ENCODE results near the gene PHF11.

PHF11 gene

DNA sequence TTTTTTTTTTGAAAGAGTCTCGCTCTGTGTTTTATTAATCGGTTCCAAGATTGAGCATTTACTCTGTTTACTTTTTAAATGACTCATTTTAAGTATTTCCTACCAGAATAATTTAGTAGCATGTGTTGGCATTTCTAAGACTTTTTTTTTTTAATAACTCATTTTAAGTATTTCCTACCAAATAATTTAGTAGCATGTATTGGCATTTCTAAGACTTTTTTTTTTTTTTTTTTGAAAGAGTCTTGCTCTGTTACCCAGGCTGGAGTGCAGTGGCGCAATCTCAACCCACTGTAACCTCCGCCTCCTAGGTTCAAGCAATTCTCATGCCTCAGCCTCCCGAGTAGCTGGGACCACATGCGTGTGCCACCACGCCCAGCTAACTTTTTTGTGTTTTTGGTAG lies 38.5 kb upstream of the PHF11 start:
- H3K4me1 ChIP-seq (ENCODE audit: insufficient read depth, poor library complexity, severe bottlenecking) = peaks cover 7% of the 10 kb centered on the region
- no peak overlapping the region for H3K27ac ChIP-seq (ENCODE audit: poor library complexity, severe bottlenecking)
- H3K36me3 ChIP-seq (ENCODE audit: low read depth) = peaks cover 12% of the 10 kb centered on the region
- no peaks in the 10 kb centered on the region for H3K27me3 ChIP-seq (ENCODE audit: insufficient read depth, poor library complexity, severe bottlenecking)
- no peak for DNase-seq (ENCODE audit: low spot score)
- no peak for ATAC-seq (ENCODE audit: low read depth)
- no peak overlapping the region for H3K4me3 ChIP-seq (ENCODE audit: severe bottlenecking)
- no peaks in the 10 kb centered on the region for H3K9me3 ChIP-seq (ENCODE audit: severe bottlenecking)
- TF ChIP-seq, protein P1, sequence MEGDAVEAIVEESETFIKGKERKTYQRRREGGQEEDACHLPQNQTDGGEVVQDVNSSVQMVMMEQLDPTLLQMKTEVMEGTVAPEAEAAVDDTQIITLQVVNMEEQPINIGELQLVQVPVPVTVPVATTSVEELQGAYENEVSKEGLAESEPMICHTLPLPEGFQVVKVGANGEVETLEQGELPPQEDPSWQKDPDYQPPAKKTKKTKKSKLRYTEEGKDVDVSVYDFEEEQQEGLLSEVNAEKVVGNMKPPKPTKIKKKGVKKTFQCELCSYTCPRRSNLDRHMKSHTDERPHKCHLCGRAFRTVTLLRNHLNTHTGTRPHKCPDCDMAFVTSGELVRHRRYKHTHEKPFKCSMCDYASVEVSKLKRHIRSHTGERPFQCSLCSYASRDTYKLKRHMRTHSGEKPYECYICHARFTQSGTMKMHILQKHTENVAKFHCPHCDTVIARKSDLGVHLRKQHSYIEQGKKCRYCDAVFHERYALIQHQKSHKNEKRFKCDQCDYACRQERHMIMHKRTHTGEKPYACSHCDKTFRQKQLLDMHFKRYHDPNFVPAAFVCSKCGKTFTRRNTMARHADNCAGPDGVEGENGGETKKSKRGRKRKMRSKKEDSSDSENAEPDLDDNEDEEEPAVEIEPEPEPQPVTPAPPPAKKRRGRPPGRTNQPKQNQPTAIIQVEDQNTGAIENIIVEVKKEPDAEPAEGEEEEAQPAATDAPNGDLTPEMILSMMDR (IDR thresholded peaks at IDR 0.05; ENCODE audit: poor library complexity, severe bottlenecking) = no peak

DNA sequence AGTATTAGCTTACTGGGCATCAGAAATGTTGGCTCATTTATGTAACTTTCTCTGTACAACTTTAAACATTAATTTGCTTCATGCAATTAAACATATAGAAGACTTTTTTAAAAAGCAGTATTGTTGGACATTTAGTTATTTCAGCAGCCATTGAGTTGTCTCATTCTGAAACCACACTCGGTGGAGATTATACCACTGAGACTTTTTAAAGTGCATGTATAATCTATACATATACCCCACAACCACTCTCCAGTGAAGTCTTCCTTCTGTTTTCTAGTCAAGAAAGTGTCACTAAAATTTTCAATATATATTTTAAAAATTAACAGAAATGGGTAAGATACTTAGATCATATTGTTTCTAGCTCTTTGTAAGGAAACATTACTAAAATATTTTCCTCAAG lies 36.2 kb upstream of the PHF11 start:
- Histone ChIP-seq H3K27me3 (ENCODE audit: insufficient read depth, poor library complexity, severe bottlenecking) (no peaks in the 10 kb centered on the region), H3K4me3 (ENCODE audit: severe bottlenecking) (no peak overlapping the region), H3K36me3 (ENCODE audit: low read depth) (peaks cover 30% of the 10 kb centered on the region), H3K27ac (ENCODE audit: poor library complexity, severe bottlenecking) (no peak overlapping the region), H3K4me1 (ENCODE audit: insufficient read depth, poor library complexity, severe bottlenecking) (peaks cover 7% of the 10 kb centered on the region), H3K9me3 (ENCODE audit: severe bottlenecking) (peaks cover 4% of the 10 kb centered on the region)
- TF ChIP-seq, protein P1 (IDR thresholded peaks at IDR 0.05; ENCODE audit: poor library complexity, severe bottlenecking) = no peak
- DNase-seq (ENCODE audit: low spot score) (no peak), ATAC-seq (ENCODE audit: low read depth) (no peak)

DNA sequence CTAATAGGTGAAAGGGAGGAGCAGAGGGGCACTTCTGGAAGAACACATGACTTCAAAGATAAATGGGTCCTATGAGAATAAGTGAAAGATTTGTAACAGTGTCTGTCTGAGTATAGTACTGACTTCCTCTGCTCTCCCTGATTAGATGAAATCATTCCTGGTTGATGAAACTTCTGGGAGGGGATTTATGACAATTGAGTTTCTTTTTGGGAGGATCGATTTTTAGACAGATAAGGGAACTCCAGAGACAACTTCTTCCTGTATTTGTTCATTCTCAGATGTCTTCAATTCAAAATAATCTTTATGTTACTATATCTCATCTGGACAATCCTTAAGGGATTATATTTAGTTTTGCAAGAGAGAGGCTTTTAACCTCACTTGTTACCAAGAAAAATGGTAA lies 31.7 kb upstream of the PHF11 start:
- no peak overlapping the region for H3K27ac ChIP-seq (ENCODE audit: poor library complexity, severe bottlenecking)
- DNase-seq (ENCODE audit: low spot score) (no peak), ATAC-seq (ENCODE audit: low read depth) (no peak)
- H3K9me3 ChIP-seq (ENCODE audit: severe bottlenecking) = peaks cover 4% of the 10 kb centered on the region
- peaks cover 41% of the 10 kb centered on the region for H3K36me3 ChIP-seq (ENCODE audit: low read depth)
- H3K4me3 ChIP-seq (ENCODE audit: severe bottlenecking) = no peak overlapping the region
- TF ChIP-seq, protein P1 (IDR thresholded peaks at IDR 0.05; ENCODE audit: poor library complexity, severe bottlenecking) = no peak
- no peaks in the 10 kb centered on the region for H3K27me3 ChIP-seq (ENCODE audit: insufficient read depth, poor library complexity, severe bottlenecking)
- no peaks in the 10 kb centered on the region for H3K4me1 ChIP-seq (ENCODE audit: insufficient read depth, poor library complexity, severe bottlenecking)

DNA sequence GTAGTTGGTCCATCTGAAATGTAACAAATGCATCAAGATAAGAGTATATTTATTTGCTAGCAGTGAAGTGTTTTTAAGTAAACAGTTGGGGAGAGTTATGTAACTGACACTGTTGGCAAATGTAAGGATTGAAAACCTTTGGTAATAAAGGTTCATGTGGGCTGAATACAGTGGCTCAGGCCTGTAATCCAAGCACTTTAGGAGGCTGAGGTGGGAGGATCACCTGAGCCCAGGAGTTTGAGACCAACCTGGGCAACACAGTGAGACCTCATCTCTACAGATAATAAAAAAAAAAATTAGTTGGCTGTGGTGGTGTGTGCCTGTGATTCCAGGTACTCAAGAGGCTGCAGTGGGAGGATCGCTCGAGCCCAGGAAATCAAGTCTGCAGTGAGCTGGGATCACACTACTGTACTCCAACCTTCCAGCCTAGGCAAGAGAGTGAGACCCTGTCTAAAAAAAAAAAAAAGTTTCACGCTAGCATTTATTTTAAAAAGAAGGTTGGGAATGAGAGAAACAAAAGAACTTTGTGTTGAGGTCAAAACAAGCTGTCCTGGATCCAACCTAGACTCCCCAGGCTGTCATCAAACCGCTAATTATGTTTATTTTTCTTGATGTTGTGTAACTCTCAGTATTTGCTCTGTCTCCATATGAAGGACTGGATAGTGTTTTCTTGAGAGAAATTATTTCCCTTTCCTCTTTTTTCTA lies 31.0 kb upstream of the PHF11 start:
- ATAC-seq (ENCODE audit: low read depth) = no peak
- Histone ChIP-seq H3K9me3 (ENCODE audit: severe bottlenecking) (peaks cover 4% of the 10 kb centered on the region), H3K4me1 (ENCODE audit: insufficient read depth, poor library complexity, severe bottlenecking) (no peaks in the 10 kb centered on the region), H3K27ac (ENCODE audit: poor library complexity, severe bottlenecking) (no peak overlapping the region), H3K36me3 (ENCODE audit: low read depth) (peaks cover 41% of the 10 kb centered on the region), H3K4me3 (ENCODE audit: severe bottlenecking) (no peak overlapping the region), H3K27me3 (ENCODE audit: insufficient read depth, poor library complexity, severe bottlenecking) (no peaks in the 10 kb centered on the region)
- DNase-seq (ENCODE audit: low spot score) = no peak
- TF ChIP-seq, protein P1 (IDR thresholded peaks at IDR 0.05; ENCODE audit: poor library complexity, severe bottlenecking) = no peak

DNA sequence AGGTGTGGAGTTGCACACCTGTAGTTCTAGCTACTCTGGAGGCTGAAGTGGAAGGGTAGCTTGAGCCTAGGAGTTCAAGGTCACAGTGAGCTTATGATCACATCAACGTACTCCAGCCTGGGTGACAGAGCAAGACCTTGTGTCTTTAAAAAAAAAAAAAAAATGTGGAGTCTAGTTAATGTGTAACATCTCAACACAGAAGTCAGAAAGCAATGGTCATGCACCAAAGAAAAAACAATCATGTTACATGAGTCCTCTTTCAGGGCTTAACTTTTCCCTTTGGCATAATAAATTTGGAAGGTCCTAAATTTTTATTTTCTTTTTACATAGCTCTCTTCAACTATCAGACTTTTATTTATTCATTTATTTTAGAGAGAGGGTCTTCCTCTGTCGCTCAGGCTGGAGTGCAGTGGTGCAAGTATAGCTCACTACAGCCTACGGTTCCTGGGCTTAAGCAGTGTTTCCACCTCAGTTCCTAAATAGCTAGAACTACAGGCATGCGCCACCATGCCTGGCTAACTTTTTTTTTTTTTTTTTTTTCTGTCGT lies 29.4 kb upstream of the PHF11 start:
- H3K4me1 ChIP-seq (ENCODE audit: insufficient read depth, poor library complexity, severe bottlenecking) = no peaks in the 10 kb centered on the region
- H3K4me3 ChIP-seq (ENCODE audit: severe bottlenecking) = no peak overlapping the region
- TF ChIP-seq, protein P1 (IDR thresholded peaks at IDR 0.05; ENCODE audit: poor library complexity, severe bottlenecking) = no peak
- DNase-seq (ENCODE audit: low spot score) (no peak), ATAC-seq (ENCODE audit: low read depth) (no peak)
- peaks cover 4% of the 10 kb centered on the region for H3K9me3 ChIP-seq (ENCODE audit: severe bottlenecking)
- H3K36me3 ChIP-seq (ENCODE audit: low read depth) = peaks cover 34% of the 10 kb centered on the region
- no peak overlapping the region for H3K27ac ChIP-seq (ENCODE audit: poor library complexity, severe bottlenecking)
- H3K27me3 ChIP-seq (ENCODE audit: insufficient read depth, poor library complexity, severe bottlenecking) = no peaks in the 10 kb centered on the region

All from RWPE2 (cell line).